Measurements from ENCODE around the gene CNTNAP5. TPM values are rescaled to one million over a fixed set of nuclear protein-coding genes. Genes with fewer than 3 reads are reported as not detected.

Gene CNTNAP5
- total RNA-seq, 1 donor from 2014 or later = not detected

DNA sequence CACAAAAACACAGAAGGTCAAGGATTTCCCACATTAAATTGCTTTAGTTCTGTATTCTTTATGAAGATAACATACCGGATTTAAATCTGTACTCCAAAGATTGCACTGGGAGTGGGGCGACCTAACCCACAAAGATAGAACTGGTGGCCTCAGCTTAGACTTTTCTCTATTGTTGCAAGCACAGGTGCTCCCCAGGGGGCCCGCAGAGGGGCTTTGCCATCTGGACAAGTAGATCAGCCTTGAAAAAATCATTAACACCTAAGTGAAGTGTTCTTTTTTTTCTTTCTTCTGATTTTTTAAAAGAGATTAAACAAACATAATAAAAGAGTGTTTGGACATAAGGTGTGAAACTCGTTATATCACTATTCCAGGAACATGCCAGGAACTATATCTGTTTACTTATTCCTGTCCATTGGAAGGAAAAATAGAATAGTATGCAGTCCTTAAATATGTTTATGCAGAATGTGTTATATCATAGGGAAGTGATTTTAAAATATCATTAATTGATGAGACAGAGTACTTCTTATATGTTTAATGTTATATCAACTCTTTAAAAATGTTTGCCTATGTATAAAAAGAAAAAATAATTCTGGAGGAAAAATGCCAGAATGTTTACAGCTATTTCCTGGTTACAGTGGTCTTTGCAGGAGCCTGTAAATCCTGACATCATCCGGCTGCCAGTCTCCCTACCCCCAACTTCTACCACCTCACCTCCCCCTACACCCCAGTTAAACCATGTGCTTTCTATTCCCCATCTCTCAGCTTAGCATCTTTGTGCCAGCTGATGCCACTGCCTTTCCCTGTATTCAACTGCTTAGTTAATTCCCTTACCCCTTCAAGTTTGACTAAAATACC, 679.2 kb downstream of the CNTNAP5 start:
- DNase-seq = no peak

DNA sequence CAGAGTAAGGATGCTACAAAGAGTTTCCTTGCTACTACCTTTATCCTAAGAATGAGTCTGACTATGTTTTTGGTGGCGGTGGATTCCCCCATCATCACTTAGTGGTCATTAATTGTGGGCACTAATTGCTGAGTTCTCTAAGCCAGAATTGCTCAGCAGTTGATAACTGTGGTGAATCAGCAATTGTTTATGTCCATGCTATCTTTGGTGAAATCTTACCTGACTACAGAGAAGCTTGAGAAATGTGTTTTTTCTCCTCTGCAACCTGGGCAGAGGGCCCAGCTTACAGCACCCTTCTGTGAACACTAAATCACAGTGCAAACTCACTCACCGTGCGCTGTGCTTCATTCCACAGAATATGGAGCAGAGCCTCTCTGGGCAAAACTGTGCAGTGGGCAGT, 683.6 kb downstream of the CNTNAP5 start:
- DNase-seq = no peak

DNA sequence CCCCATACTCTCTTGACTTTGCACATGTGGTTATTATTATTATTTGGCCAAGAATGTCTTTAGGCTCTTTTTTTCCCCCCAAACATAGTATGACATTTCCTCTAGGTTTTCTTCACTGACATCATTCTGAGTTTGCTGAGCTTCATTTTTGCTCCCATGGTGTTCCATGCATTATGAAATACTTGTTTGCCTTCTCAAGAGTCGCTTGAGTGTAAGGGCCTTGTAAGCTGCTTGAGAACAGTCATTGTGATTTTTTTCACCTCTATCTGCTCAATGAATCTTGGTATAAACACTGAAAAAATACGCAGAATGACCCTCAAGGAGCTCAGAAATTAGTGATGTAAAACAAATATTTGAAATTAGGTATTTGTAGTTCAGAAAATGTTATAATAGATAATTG, 688.9 kb downstream of the CNTNAP5 start:
- no peak for DNase-seq

DNA sequence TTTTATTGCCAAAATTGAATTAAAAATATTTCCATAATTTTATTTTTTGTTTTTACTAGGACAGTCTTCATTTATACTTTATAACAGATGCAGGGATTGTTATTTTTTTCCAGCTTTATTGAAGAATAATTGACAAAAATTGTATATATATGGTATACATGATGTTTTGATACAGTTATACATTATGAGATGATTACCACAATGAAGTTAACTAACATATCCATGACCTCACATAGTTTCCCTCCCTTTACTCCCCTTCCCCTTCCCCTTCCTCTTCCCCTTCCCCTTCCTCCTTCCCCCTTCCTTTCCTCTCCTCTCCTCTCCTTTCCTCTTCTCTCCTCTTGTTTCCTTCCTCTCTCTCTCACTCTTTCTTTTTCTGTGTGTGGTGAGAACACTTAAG, 700.1 kb downstream of the CNTNAP5 start:
- DNase-seq = no peak

DNA sequence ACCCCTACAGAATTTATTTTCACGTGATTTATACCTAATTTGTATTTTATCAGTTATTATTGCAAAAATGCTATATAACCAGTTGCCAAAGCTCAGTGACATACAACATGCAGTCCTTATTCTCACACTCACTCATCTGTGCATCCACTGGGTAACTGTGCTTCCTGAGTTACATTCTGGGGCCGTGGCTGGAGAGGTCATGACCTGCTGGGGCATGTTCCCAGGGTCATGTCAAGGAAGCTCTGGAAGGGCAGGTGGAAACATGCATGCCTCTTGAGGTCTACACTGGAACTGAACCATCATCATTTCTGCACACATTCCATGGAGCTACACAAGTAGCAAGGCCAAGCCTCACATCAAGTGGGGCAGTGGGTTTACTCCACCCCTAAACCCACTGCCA, 715.5 kb downstream of the CNTNAP5 start:
- no peak for DNase-seq

DNA sequence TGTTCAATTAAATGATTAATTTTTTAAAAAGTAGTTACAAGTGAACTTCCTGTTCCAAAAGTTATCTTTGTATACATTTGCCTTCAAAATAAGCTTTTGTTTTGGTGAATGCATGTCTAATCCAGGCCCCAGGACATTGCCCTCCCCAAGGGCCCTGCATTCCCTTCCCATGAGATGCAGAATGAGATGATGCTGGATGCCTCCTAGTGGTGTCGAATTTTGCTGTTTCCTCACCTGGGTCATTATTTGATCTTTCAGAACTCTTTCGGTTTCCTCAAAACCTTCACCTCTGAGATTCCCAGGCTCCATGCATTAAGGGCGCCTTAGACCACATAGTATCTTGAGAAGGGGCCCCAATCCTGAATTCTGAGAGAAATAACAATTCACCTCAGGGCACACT, 728.8 kb downstream of the CNTNAP5 start:
- DNase-seq = no peak

DNA sequence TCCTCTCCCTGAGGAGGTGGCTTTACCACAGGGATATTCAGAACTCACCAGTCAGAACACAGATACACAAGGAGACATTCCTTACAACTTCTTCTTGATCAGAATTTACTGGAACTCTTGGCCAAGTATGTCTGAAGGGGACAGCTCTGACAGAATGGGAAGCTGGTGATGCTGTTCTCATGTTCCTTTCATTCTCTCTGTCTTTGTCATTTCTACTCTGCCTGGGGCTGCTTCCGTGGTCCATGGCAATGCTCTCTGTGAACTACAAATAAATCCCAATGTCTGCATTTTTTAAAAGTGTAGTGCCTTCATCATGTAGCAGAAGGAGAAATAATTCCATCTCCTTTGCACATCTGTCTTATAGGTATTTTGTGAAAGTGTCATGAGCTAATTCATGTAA, 730.3 kb downstream of the CNTNAP5 start:
- no peak for DNase-seq

DNA sequence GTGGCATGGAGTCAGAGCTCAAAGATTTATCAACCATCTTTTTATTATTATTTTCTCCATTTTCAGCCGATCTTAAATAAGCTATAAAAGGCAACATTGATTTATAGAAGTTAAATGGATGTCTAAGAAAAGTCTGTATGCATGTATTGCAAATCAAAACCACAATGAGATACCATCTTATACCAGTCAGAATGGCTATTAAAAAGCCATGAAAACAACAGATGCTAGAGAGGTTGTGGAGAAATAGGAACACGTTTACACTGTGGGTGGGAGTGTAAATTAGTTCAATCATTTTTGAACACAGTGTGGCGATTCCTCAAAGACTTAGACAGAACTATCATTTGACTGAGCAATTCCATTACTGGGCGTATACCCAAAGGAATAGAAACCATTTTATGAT, 731.0 kb downstream of the CNTNAP5 start:
- no peak for DNase-seq

DNA sequence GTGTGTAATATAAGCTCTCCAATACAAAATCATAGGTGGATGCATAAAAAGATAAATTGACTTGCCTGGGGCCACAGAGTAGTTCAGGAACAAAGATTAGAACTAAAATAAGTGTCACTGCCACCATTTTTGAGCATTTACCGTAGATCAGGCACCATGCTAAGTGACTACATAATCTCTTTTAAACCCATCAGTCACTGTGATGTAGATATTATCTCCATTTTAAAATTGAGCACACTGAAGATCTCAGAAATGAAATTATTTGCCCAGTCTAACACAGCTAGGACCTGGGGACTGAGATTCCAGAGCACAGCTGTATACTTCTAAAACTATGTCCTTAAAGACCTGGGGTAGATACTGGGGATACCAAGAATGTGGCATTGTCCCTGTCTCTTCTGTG, 737.3 kb downstream of the CNTNAP5 start:
- DNase-seq = no peak

DNA sequence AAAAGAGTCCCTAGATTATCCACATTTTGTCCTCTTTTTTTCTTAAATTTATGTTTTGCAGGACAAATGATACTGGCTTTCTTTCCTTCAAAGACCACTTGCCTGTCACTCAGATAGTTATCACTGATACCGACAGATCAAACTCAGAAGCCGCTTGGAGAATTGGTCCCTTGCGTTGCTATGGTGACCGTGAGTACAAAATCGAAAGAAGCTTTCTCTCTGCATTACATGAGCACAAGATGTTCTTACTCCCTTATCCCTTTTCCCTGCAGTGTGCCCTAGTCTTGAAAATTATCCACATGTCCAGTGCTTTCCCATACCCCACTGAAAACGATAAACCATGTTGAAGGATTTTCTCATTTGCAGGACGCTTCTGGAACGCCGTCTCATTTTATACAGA, 738.5 kb downstream of the CNTNAP5 start:
- DNase-seq = no peak

DNA sequence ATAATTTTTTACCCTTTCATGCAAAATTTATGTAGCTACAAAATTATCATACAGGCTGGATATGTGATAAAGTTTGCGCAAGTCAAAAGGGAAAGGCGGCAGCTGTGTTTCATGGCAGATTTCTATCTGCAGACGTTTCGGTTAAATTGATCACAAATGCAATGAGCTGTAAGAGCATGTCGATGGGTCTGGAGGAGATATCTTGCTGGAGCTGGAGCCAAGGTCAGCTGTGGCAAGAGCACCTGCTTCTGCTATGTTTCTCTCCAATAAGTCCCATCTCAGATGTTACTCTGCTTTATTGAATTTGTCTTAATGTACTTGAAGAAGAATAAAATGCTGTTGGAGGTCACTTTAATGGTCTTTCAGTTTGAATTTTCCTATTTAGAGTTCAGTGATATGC, 749.7 kb downstream of the CNTNAP5 start:
- no peak for DNase-seq

DNA sequence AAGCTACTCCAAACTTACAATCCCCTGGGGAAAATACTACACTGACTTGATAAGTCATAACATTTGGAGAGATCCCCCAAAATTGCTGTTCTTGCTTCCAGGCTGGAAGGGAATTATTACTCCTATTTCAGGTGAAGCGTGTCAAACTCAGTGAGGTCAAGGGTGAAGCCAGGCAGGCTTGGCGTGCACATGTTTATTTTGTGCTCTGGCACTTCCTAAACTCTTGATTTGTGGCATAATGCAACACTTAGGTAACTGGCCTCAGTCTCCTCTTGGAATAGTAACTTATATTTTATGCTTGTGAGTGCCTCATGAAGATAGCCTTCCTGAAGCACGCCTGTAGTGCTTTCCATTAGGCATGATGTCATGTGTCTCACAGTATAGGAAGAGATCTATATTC, 751.2 kb downstream of the CNTNAP5 start:
- no peak for DNase-seq

DNA sequence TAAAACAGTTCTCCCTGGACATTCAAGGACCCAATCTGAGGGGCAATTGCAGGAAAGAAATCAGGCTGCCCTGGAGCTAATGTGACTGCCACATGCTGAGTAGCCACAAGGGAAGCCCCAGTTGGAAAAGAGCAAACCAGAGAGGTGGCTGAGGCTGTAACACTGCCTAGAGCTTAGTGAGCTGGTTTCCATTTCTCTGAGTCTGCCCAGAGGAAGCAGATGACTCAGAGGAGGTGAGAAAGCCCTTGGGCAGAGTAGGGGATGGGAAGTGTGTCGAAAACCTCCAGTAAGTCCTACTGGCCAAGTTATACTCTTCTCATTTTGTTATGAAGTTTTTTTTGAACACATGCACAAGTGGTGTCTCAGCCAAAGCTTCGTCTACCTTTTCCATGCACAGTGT, 753.0 kb downstream of the CNTNAP5 start:
- no peak for DNase-seq

DNA sequence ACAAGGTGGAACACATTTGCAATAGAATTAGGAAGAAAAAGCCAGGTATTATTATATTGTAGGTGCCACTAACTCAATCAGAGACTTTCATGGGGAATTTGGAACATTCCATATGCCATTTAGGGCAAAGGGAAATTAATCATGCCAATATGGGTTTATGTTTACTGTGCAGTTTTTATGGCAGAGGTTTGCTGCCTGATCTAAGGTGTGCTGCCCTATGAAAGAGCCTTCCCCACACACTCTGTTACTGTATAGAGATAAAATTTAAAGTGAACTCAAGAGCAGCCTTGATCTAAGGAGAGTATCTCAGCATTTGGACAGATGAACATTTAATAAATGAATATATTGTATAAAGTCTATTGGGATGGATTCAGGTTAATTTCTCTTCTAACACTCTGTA, 771.6 kb downstream of the CNTNAP5 start:
- DNase-seq = no peak

DNA sequence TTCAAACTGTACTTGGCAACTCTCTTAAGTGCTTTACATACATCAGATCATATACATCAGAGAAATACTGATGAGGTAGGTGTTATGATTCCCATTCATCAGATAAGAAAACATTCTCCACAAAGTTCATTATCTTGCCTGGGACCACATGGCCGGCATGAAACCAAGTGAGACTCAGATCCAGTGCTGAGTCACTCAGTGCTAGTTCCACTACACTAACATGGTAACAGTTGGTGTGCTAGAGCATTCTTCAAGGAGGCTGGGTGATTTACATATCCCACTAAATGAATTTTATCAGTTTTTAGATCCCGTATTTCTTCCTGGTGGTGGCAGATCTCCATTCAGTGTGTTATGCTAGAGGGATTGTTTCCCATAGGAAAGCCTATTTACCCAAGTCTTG, 772.0 kb downstream of the CNTNAP5 start:
- DNase-seq = no peak

DNA sequence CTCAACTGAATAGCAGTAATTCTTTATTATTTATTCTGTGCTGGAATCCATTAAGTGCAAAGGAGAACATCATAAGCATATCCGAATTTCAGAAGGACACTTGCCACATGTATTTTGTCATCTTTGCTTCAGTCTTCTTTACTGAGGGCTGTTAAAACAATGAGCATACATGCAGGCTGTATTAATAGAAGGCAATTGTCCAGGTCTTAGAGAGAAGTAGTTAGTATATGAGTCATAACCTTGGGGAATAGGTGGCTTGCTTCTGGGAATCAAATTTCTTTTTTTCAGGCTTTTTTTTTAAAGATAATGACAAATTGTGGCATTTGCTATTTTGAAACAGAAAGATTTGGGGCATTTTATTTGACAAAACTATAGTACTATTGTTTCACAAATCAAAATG, 773.5 kb downstream of the CNTNAP5 start:
- no peak for DNase-seq

DNA sequence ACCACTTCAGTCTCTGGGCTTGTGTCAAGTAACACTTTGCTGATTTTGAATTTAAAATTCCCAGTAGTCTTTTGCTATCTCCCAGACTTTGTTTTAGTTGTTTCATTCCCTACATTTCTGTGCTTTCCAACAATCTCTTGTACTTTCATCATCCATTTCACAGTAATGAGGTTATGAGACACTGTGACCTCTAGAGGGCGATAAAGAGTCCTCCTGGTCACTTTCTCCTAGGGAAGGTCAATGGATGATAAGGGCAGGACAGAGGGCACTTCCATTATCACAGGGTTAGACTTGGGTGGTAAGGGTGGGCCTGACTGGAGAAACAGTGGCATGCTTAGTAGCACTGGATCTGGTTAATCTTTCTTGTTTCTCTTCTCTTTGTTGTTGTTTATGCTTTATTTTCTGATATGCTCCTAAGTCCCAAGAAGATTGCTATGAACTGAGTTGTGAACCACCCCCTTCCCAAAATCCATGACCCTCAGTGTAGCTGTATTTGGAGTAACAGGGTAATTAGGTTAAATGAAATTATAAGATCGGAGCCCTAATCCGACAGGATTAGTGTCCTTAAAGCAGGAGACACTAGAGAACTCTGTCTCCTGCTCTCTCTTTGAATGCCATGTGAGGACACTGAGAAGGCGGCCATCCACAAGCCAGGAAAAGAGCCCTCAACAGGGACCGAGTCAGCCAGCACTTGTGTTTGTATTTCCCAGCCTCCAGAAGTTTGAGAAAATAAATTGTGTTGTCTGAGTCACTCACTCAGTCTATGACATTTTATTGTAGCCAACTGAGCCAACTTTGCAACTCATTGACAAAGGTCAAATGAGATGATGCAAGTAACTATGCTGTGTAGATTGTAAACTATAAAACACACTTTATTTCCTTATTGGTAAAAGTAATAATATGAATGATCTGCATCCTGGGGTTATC, 779.2 kb downstream of the CNTNAP5 start:
- peak; percentile 8 for DNase-seq

DNA sequence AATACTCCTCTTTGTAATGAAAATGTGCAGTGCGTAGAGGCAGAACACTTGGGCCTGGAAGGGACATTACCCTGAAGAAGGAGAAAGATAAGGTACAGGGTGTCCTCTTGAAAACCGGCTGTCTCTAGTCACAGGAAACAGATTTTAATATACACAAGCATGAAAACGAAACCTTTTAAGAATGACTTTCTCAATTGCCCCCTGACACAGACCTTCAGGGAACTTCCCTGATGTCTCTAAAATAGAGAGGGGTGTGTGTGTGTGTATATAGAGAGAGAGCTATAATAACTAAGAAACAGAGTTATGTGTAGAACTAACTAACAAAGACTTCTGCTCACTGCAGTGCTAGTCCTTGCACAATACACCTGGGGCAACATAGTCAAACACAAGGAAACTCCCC, 780.0 kb downstream of the CNTNAP5 start:
- no peak for DNase-seq

DNA sequence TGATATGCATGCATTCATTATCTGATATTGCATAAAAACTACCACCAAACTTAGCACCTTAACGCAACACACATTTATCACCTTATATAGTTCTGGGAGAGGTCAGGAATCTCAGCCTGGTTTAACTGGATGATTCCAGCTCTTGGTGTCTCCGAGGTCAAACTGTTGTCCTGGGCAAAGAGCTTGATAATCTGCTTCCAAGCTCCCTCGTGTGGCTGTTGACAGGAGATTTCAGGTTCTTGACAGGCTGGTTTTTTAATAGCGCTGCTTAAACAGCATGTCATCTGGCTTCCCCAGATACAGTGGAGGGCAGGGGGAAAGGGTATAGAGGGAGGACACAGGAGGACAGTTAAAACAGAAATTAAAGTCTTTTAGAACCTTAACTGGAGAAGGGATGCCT, 785.0 kb downstream of the CNTNAP5 start:
- DNase-seq = no peak

DNA sequence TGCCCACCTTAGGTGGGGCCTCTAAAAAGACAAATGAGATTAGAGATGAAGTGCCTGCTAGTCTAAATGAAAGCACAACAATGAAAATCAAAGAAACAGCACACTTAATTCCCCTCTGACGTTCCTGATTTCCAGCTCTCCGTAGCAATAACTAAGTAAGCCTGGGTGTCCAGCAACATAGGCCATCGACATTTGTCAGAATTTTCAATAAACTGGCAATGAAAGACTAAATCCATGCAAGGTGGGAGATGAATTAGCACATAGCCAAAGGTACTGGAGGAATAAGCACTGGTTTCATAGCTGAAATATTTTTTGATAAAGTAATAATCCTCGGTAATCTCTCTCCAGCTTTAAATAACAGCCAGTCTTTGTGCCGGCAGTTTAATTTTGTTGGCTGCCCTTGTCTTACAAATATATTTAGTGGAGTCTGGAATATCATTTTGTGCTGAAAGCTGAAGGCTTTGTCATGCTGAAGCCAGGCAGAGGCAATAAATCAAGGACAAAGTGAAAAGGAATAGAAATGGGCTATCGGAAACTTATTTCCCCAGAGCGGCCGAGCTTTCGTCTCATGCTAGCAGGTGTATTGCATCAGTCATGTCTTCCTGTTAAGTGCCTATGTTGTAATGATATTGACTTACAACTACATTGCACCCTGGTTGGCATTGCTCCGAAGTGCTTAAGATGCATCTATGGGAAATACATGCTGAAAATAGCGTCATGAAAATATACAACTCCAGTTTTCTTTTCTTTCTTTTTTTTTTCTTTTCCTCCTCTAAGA, 790.1 kb downstream of the CNTNAP5 start:
- no peak for DNase-seq

DNA sequence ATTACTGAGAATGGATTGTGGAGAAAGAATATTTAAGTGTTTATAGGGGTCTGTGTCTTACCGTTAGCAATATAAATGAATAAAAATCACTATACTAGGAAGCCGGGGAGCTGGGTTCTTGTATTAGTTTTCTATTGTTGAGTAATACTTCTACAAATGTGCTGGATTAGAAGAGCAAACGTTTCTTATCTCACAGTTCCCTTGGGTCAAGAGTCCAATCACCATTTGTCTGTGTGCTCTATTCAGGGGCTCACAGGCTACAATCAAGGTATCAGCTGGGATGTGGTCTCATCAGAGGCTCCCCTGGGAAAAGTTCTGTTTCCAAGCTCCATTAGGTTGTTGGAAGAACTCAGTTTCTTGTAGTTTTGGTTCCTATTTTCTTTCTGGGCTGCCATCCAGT, 790.9 kb downstream of the CNTNAP5 start:
- DNase-seq = no peak

DNA sequence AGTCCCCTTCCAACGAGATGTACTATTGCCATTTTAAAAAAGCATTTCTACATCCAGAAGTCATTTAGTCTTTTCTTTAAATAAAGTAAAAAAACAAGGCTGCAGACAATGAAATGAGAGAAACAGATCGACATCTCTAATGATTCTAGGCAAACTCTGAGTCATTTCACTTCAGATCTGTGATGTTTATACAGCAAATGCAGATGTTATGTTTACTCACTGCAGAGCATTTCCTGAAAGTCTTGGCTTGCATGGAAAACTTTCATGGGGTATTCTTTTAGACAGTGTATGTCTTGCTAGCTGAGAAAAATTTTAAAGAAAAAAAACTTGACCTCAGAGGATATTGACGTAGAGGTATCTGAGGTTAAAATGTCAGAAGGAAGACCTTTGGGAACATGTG, 797.4 kb downstream of the CNTNAP5 start:
- DNase-seq = no peak

DNA sequence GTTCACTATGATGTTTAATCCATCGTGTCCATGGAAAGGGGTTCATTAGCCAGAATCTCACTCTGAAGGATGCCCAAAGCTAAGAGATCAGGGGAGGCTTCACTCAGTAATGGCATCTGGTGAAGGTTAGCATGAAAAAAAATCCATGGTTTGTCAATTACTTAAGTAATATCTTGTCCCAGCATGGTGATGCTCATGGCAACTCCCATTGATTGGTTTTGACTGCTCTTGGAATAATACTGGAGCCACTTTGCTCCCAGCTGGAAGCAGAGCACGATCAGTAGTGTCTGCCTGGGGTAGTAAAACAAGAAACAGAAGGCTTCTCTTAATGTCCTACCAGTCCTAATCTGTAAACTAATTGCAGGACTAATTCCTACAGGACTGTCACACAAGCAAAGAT, 799.4 kb downstream of the CNTNAP5 start:
- no peak for DNase-seq
